ENCODE data around the gene RGS6.

The RGS6 gene

GRCh38 chr14:72017290-72017689 lies 85.1 kb downstream of the RGS6 start:
- no peak for DNase-seq

- no peak for DNase-seq
Observed at GRCh38 chr14:72023128-72024042, 91.2 kb downstream of the RGS6 start.

GRCh38 chr14:72024043-72024407 lies 91.8 kb downstream of the RGS6 start:
- no peak for DNase-seq

GRCh38 chr14:72024504-72024903 lies 92.3 kb downstream of the RGS6 start:
- no peak for DNase-seq

GRCh38 chr14:72026536-72026935 lies 94.3 kb downstream of the RGS6 start:
- DNase-seq = no peak

- no peak for DNase-seq
Observed at GRCh38 chr14:72027061-72027460, 94.8 kb downstream of the RGS6 start.

- no peak for DNase-seq
Observed at GRCh38 chr14:72033365-72033764, 101.1 kb downstream of the RGS6 start.

GRCh38 chr14:72040528-72040927 lies 108.3 kb downstream of the RGS6 start:
- no peak for DNase-seq

- DNase-seq = no peak
Observed at GRCh38 chr14:72045271-72045670, 113.0 kb downstream of the RGS6 start.

- no peak for DNase-seq
Observed at GRCh38 chr14:72045885-72046284, 113.7 kb downstream of the RGS6 start.

GRCh38 chr14:72049462-72049861 lies 117.2 kb downstream of the RGS6 start:
- DNase-seq = no peak

GRCh38 chr14:72052356-72052755 lies 120.1 kb downstream of the RGS6 start:
- no peak for DNase-seq

DNA sequence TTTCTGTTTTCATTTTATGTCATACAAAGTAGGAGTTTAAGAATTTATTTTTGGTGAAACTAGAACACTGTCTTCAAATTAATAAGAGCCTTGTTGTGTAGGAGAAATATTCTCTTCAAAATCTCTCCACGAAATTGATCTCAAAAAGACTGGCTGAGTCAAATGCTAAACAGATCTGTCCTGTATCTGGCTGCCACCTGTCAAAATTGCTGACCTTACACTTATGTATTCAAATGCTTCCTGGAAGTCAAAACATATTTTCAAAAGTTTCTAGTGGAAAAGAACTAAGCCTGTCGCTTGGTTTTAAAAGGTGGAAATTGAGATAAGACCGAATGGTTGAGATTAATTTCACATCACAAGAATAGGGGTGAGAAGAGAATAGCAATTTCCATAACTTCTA lies 121.4 kb downstream of the RGS6 start:
- DNase-seq = no peak

- DNase-seq = no peak
Observed at GRCh38 chr14:72054911-72055310, 122.7 kb downstream of the RGS6 start.

DNA sequence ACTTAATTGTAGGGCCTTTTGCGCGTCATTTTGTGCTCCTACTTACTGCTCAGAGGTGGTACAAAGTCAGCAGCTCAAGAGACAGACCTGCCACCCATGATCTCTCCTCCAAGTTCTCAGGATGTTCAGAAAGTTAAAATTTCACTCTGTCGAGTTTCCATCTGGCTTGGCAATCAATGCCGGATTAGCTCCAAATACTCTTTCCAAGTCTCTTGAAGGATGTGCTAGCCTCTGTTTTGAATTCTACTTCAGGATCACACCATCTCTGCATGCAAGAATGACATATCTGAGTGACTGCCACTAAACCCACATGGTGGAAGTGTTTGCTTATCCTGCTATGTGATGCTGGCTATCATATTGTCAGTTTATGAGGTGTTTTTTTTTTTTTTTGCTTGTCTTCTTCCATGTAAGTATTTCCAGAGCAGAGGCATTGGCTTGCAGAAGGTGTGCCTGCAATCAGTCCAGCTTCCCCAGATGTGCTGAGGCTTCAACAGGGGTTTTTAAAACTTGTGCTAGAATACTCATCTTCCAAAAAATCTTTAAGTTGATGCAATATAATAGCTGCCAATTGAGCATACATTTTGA lies 125.6 kb downstream of the RGS6 start:
- peak; percentile 30 for DNase-seq

DNA sequence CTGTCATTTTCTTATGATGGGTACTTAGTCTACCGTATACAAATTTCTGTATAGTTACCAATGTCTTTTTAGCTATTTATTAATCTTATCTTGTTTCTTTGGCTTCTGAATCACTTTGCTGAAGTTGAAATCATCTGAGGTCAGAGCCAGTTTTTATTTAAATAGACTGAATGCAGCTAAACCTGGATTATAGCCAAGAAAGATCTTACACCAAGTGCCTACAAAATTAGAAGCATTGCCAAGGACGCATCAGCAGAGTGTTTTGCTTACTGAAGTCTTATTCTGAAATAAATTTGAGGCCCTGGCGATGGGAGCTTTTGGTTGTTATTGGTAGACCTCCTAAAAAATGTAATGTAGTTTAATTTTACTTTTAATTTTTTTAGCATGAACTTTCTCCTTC lies 128.2 kb downstream of the RGS6 start:
- no peak for DNase-seq

- DNase-seq = no peak
Observed at GRCh38 chr14:72060917-72061316, 128.7 kb downstream of the RGS6 start.

DNA sequence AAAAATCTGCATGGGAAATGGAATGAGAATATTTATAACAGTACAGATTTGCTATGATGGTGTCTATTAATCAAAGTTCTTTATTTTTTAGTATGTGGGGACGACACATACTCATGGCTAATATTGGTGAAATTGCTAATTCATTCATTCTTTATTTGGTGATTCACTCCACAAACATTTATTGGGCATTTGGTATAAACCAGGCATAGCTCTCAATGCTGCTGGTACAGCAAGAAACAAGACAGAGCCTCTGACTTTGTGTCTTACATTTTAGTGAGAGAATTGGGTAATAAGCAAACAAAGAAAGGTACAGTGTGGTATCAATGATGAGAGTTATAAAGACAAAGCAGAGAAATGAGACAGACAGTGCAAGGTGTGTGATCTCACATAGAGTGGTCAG lies 129.5 kb downstream of the RGS6 start:
- DNase-seq = no peak

DNA sequence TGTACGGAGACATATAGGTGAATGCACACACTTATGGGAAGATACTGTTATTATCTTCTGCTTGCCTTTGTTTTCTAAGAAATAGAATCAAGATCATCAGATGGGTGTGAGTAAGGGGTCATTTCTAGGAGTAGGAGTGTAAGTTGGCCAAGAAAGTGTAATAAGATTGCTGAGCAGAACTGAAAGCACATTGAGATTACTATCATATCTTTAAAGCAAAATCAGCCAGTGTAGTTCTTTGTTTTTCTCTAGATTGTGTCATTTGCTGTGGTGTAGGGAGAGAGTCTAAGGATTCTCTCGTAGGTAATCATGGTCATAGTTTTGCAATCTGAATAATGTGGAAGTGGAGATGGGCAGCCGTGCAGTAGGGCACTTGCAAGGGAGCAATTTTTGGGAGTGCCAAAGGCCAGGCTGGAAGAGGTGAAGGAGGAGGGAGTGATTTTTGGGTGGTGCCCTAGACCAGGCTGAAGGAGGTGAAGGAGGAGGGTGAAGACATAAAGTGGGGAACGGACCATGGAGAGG lies 131.6 kb downstream of the RGS6 start:
- DNase-seq = no peak

GRCh38 chr14:72064501-72064900 lies 132.3 kb downstream of the RGS6 start:
- DNase-seq = no peak

- DNase-seq = no peak
Observed at GRCh38 chr14:72070458-72070857, 138.2 kb downstream of the RGS6 start.

DNA sequence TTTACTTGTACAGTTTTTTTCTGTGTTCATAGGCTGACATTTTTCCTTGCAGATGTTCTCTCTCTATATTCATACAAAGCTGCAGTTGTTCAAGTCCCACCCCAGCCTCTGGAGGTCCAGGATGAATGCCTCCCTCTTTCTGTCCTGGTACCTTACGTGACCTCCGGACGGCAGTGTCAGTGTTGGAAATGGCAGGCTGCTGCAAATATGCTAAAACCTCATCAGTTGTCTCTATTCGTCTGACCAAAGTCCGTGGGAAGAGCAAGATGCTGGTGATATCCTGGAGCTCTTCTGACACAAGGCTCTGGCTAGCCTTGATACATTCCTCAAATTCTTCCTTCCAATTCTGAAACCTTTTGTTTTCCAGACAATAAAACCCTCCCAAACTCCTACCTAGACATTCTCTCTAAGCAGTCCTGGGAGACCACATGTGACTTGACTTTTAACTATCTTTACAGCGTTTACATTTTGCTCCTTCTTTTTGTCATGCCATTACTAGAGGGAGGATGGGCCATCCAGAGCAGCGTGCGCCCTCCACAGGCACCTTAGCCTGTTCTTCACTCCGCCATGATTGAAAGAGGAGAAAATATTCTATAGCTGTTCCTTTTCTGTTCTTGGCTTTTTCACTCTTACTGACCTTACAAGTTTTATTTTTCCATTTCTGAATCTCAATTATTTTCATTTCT lies 143.6 kb downstream of the RGS6 start:
- no peak for DNase-seq

GRCh38 chr14:72081137-72081536 lies 148.9 kb downstream of the RGS6 start:
- no peak for DNase-seq

GRCh38 chr14:72084935-72085334 lies 152.7 kb downstream of the RGS6 start:
- DNase-seq = no peak

Data from femur (tissue), 1 donor.